ENCODE results near the gene ABCC4. TPM values are rescaled to one million over a fixed set of nuclear protein-coding genes. Genes with fewer than 3 reads are reported as not detected.

Gene ABCC4
- polyA plus RNA-seq, 3 donors = 21.2 to 22.6 (median 22.4) TPM

DNA sequence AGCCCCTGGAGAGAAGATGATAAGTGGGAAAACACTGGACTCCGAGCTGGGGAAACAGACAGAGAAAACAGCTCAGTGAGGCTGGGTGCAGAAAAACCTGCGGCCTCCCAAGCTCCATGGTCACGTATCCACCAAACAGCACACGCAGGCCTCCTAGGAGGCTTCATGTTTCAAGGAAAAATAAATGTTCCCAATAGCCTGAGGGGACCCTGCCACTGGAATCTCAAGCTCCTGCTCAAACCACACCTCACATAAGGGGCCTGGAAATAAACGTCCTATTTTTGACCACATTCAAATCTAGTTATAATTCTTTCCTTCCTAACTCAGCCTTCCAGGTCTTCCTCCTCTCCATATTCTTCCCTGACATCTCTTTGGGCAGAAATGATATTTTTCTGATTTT lies 225.7 kb downstream of the ABCC4 start:
- DNase-seq (ENCODE audit: low read depth in 3 of 3, low spot score in 2 of 3) = no peak

GRCh38 chr13:95074820-95075219 lies 226.4 kb downstream of the ABCC4 start:
- DNase-seq (ENCODE audit: low read depth in 3 of 3, low spot score in 2 of 3) = no peak

GRCh38 chr13:95073747-95074311 lies 227.4 kb downstream of the ABCC4 start:
- DNase-seq (ENCODE audit: low read depth in 3 of 3, low spot score in 2 of 3) = no peak

GRCh38 chr13:95067303-95067702 lies 233.9 kb downstream of the ABCC4 start:
- DNase-seq (ENCODE audit: low read depth in 3 of 3, low spot score in 2 of 3) = no peak

GRCh38 chr13:95060014-95060519 lies 241.2 kb downstream of the ABCC4 start:
- no peak for DNase-seq (ENCODE audit: low read depth in 3 of 3, low spot score in 2 of 3)

GRCh38 chr13:95059306-95059705 lies 241.9 kb downstream of the ABCC4 start:
- no peak for DNase-seq (ENCODE audit: low read depth in 3 of 3, low spot score in 2 of 3)

GRCh38 chr13:95058680-95059079 lies 242.6 kb downstream of the ABCC4 start:
- no peak for DNase-seq (ENCODE audit: low read depth in 3 of 3, low spot score in 2 of 3)

- DNase-seq (ENCODE audit: low read depth in 3 of 3, low spot score in 2 of 3) = no peak
Measured at GRCh38 chr13:95056266-95056665, 245.0 kb downstream of the ABCC4 start.

- no peak for DNase-seq (ENCODE audit: low read depth in 3 of 3, low spot score in 2 of 3)
Measured at GRCh38 chr13:95050800-95051615, 250.2 kb downstream of the ABCC4 start.

DNA sequence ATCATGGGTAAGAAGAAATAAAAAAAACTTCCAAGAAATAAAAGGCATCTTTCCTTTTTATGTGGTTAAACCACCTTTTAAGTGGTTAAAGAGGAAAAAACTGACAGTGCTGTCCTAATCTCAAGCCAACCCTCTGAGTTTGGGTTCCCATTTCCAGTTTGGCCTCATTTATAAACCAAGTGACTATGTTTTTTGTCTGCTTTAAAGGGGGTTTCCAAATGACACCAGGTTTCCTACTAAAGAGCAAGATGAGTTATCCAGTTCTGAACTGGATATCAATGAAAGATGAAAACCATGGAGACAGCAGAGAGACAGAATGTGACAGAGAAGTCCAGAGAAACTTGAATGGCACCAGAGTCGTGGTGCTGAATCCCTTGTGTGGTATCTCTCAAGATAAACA lies 251.5 kb downstream of the ABCC4 start:
- DNase-seq (ENCODE audit: low read depth in 3 of 3, low spot score in 2 of 3) = no peak

- DNase-seq (ENCODE audit: low read depth in 3 of 3, low spot score in 2 of 3) = no peak
Measured at GRCh38 chr13:95044452-95045205, 256.6 kb downstream of the ABCC4 start.

- no peak for DNase-seq (ENCODE audit: low read depth in 3 of 3, low spot score in 2 of 3)
Measured at GRCh38 chr13:95039415-95039814, 261.8 kb downstream of the ABCC4 start.

- no peak for DNase-seq (ENCODE audit: low read depth in 3 of 3, low spot score in 2 of 3)
Measured at GRCh38 chr13:95038949-95039348, 262.3 kb downstream of the ABCC4 start.

- DNase-seq (ENCODE audit: low read depth in 3 of 3, low spot score in 2 of 3) = no peak
Measured at GRCh38 chr13:95035311-95036109, 265.7 kb downstream of the ABCC4 start.

DNA sequence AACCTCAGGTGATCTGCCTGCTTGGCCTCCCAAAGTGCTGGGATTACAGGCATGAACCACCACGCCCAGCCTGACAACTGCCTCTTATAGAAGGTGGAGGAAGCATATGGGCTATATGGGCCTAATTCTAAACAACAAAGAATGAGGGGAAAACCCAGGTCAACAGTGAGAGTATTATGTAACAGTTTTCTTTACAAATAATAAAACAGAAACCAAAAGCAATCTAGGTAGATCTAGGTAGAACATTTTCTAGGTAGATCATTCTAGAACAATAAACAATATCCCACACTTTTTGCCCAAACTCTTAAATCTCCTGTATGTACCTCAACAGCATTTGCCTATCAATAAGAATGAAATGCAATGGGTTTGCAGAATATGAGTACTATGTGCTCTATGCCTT lies 267.4 kb downstream of the ABCC4 start:
- DNase-seq (ENCODE audit: low read depth in 3 of 3, low spot score in 2 of 3) = no peak

- DNase-seq (ENCODE audit: low read depth in 3 of 3, low spot score in 2 of 3) = no peak
Measured at GRCh38 chr13:95032121-95032520, 269.1 kb downstream of the ABCC4 start.

DNA sequence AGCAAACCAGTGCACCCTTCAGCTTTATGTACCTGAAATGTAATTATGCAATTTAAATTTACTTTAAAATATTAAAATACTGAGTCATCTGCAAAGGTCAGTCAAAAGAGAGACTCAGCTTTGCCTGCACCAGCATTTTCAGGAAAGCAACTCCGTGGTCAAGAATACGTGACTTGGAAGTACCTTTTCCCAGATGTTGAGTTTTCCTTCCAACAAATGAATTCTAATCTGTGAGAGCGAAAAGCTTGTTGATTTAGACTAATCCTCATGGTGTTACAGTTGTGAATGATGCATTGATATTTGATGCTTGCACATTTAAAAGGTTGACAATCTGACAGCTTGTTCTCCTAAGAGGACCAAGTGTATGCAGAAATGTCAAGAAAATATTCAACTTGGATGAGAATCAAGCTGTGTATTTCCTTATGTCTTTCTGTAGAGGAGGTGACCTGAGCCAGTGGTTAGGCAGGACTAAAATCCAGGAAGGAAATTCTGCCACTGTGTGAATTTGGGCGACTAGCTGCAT lies 270.4 kb downstream of the ABCC4 start:
- no peak for DNase-seq (ENCODE audit: low read depth in 3 of 3, low spot score in 2 of 3)

DNA sequence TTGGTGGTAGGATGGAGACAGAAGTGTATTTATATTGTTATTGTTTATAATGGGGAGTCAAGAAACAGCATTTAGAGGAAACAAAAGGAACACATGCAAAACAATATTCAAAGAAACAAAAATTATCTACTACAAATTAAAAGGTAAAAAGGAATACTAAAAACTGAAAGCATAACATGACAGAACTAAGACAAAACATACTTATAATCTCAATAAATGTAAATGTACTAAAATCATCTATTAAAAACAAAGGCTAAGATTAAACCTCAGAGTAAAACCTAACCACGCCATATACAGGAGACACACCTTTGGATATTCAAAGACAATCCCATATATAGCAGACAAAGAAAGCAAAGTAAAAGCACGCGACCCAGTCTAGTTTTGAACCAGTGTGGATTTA lies 273.6 kb downstream of the ABCC4 start:
- no peak for DNase-seq (ENCODE audit: low read depth in 3 of 3, low spot score in 2 of 3)

GRCh38 chr13:95025116-95025515 lies 276.1 kb downstream of the ABCC4 start:
- DNase-seq (ENCODE audit: low read depth in 3 of 3, low spot score in 2 of 3) = no peak

GRCh38 chr13:95023405-95023804 lies 277.8 kb downstream of the ABCC4 start:
- DNase-seq (ENCODE audit: low read depth in 3 of 3, low spot score in 2 of 3) = no peak

Measured in right renal cortex interstitium (tissue), 3 donors.